GM21381 (cell line): ENCODE measurements around the gene SPANXN2.
"Not testable (repeated sequence)": the region's sequence is repeated elsewhere in the genome, so short reads cannot be mapped to it uniquely, and the experiment has no call there.

Experiments
- ATAC-seq: cut with Tn5 transposase; IDR thresholded peaks from one replicate; pipeline ENCODE4 v1.9.1; 2021; ENCODE audit warnings: mild to moderate bottlenecking, moderate library complexity; ENCODE audit not compliant: unreplicated experiment

SPANXN2 gene, protein sequence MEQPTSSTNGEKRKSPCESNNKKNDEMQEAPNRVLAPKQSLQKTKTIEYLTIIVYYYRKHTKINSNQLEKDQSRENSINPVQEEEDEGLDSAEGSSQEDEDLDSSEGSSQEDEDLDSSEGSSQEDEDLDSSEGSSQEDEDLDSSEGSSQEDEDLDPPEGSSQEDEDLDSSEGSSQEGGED

DNA sequence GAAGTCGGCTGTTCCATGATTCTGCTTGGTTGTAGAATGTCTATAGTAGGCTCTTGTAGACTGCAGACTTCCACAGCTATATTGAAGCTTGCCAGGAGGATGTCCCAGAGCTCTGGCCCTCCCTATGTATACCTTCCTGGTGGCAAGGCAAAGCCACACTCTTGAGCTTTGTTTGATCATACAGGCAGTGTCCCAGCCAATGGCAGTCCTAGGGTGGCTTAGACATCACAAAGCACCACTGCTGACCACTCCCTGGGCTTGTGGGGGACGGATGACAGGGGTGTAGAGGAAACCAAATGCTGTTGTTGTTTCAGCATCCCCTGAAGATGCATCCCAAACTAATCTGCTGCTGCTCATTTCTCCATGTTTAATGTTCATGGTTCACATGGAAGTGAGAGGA lies at the start of gene SPANXN2:
Gene SPANXN2 (minus strand): TSS at position 101 of the 400 bp plus-strand sequence. CDS start 84 bp downstream, at position 17.
- ATAC-seq: not testable (repeated sequence)

DNA sequence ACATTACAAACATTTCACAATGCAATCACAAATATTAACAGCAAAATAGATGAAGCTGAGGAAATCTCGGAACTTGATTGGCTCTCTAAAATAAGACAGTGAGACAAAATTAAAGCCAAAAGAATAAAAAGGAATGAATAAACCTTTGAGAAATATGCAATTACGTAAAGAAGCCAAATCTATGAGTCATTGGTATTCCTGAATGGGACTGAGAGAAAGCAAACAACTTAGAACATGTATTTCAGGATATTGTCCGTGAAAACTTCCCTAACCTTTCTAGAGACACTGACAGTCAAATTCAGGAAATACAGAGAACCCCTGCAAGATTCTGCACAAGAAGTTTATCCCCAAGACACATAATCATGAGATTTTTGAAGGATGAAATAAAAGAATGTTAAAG lies 48.4 kb upstream of the SPANXN2 start:
- ATAC-seq: no peak

DNA sequence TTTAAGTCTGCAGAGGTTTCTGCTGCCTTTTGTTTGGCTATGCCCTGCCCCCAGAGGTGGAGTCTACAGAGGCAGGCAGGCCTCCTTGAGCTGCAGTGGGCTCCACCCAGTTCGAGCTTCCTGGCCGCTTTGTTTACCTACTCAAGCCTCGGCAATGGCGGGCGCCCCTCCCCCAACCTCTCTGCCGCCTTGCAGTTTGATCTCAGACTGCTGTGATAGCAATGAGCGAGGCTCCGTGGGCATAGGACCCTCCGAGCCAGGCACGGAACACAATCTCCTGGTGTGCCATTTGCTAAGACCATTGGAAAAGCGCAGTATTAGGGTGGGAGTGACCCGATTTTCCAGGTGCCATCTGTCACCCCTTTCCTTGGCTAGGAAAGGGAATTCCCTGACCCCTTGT lies 47.2 kb upstream of the SPANXN2 start:
- ATAC-seq: not testable (repeated sequence)

DNA sequence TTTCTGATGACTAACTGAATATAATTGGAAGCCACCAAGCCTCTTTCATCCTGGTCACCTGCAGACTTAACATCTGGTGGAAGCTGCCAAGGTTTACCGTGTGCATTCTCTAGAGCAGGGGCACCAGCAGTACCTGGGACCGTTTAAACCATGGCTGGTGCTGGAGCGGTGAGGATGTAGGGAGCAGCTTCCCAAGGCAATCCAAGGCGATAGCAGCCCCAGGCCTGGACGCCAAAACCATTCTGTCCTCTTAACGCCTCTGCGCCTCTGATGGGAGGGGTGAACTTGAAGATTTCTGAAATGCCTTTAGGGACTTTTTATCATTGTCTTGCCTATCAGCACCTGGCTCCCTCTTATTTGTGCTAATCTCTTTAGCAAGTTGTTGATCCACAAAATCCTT lies 37.3 kb upstream of the SPANXN2 start:
- no peak for ATAC-seq

DNA sequence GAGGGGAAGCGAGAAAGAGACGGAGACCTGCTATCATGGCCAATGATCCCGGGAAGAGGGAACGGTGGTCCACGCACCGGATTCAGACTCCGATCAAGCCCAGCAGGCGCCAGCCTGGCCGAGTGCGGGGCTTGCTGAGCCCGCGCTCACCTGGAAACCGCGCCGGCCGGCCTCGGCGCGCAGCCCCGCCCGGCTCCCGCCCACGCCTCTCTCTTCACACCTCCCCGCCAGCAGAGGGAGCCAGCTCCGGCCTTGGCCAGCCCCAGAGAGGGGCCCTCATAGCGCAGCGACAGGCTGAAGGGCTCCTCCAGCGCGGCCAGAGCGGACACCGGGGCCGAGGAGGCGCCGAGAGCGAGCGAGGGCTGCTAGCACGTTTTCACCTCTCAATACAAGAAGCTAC lies 36.8 kb upstream of the SPANXN2 start:
- no peak for ATAC-seq

DNA sequence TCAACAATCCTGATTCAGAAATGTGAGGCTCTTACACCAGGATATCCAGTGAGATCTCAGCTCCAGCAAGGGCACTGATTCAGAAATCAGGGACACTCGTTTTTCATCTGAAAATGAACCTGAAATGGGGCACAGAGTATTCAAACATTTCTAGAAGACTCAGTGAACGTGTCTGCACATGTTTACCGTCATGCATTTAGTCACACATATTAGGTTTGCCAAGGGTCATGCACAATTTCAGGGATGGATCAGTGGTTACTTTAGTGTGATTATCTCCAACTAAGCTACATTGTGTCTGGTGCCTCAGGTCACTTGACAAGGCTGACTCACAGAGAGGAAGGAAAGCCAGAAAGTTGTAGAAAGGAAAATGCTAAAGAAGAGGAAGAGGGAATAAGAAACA lies 33.6 kb upstream of the SPANXN2 start:
- ATAC-seq: no peak

DNA sequence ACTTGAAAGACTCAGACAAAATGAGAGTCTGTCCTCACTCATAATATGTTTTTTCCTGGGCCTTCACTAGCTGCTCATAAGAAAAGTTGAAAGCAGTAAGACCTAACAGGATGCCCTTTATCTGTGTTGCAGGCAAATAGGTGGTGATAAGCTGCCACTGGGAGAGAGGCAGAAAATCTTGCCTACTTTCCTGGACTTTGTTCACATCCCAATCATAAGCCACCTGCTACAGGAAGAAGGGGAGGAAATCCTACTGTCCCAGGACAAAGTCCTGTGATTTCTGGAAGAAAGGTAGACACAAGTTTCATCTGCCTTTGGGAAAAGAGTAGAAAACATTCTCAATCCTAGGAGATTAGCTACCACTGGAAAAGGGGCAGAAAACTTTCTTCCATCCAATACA lies 13.3 kb upstream of the SPANXN2 start:
- ATAC-seq: no peak

DNA sequence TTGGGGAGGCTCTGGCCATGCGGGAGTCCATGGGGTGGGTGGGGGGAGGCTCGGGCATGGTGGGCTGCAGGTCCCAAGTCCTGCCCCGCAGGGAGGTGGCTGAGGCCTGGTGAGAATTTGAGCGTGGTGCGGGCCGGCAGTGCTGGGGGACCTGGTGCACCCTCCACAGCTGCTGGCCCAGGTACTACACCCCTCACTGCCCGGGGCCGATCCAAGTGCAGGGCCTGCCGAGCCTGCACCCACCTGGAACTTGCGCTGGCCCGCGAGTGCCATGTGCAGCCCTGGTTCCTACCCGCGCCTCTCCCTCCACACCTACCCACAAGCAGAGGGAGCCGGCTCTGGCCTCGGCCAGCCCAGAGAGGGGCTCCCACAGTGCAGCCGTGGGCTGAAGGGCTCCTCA lies 5.7 kb upstream of the SPANXN2 start:
- ATAC-seq: no peak

DNA sequence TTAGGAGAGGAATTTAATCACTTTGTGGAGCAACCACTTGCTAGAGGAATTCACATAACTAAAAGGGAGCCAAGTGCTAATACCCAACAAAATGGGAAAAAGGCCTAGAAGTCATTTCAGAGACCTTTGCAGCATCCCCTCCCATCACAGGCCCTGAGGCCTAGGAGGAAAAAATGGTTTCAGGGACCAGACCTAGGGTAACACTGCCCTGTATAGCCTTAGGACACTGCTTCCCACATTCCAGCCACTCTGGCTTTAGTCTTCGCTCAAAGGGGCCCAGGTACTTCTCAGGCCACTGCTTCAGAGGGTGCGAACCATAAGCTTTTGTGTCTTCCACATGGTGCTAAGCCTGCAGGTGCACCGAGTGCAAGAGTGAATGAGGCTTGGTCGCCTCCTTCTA lies 19.1 kb downstream of the SPANXN2 start:
- no peak for ATAC-seq

DNA sequence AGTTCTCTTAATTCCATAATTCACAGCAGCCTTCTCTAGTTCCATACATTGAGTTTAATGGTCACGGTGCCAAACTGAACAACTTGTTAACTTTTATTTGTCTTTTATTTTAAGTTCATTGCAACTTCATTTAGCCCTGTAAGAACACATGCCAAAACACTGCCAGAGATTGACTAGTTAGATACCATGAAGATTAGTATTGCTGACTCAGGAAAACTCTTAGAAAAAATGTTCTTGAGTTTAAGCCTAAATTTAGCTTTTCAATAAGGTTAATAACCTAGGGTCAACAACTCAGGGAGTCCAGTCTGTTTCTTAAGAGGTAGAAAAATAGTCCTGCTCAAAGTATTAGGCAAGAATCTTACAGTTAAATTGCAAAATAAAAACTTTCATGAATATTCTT lies 25.7 kb downstream of the SPANXN2 start:
- no peak for ATAC-seq

DNA sequence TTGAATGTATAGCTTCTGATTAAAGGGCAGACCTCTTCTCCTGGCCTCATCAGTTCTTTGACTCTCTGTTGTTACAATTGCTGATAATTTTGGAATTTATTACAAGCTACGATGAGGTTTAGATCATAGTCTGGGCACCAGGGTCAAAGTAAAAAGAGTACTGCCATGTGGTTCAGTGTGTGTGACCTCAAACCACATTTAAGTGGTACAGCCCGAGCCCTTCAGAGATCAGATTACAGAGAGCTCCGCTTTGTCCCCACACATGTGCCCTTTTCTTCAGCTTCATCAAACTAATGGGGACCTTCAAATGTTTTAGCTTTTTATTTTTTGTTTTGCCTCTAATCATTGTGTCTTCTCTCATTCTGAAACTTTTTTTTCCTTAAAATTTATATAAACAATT lies 37.1 kb downstream of the SPANXN2 start:
- ATAC-seq: no peak

DNA sequence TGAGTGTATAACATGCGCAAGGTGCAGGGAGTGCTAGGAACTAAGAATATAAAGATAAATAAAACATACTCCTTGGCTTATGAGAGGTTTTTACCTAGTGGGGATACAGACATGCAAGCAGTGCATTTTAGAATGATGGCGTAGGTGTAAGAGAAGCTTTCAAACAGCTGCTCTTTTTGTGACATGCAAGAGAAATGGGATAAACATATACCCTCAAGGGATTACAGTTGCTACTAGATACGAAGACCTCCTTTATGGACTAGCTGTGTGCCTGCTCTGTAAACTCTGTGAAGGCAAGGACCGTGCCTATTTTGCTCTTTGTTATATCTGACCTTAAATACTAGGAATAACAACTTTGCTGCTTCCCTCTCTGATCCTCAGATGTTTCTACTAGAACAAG lies 45.6 kb downstream of the SPANXN2 start:
- no peak for ATAC-seq

DNA sequence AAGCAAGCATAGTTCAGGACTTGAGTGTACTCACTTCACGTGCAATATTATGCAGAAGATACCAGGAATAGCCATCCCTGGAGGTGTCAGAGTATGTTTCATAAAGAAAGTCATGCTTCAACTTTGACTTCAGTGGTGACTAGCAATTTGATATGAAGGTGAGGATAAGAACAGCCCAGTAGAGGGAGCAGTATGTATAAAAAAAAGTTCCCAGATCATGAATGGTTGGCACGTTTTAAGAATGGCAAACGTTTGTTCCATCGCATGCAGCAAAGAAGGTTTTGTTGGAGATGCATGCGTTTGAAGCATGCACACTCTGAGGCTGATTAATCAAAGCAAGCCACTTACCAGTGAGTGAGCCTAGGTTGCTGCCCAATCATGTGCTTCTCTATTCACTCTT lies 51.2 kb downstream of the SPANXN2 start:
- ATAC-seq: no peak

DNA sequence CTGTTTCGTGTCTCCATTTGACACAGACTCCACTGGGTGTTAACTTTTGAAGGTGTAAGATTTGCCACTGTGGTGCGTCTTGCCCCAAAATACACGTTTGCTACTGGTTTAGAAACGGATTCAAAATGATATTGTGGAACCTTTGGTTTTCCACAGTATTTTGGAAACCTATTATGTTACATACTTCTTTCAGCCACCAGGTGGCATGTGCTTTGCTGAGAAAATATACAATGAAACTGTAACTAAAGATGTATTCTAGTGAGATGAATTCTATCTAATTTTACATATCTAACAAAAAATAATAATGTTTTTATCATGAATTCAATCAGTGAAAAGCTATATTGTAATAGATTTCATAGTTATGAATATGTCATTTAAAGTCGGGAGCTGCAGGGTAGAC lies 56.2 kb downstream of the SPANXN2 start:
- no peak for ATAC-seq

DNA sequence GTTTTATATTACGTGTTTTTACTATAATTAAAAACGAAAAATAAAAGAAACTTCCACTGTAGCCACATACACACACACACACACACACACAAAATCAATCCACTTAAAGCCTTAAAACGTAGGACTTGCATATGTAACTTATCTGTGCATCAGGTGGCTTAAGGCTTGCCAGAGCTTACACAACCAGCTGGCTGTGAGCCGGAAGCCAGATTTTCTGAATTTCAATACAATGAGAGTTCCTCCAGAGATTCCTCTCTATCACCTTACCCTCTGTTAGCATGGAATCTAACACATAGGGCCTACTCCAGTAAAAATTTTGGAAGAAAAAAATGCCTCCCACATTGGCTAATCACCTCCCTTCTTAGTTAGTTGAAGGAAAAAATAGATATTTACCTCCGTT lies 56.8 kb downstream of the SPANXN2 start:
- ATAC-seq: no peak
